Liver (tissue), 9 donors: ENCODE data around the gene RYR2. TPM values are rescaled to one million over a fixed set of nuclear protein-coding genes. Genes with fewer than 3 reads are reported as not detected.

Source experiments
- DNase-seq: peaks from one replicate; pipeline ENCODE4 v3.0.0-alpha.2; 2017; ENCODE audit warnings: low spot score
- H3K27ac ChIP-seq, 2 donors: one replicate each; pipeline ENCODE4 v1.7.0; 2013; ENCODE audit warnings: inconsistent platforms in 2 of 2, low read length in 2 of 2, control low read depth in 1 of 2, low read depth in 1 of 2, mild to moderate bottlenecking in 1 of 2
- H3K27me3 ChIP-seq, 4 donors: one replicate each; pipeline versions ENCODE4 v1.6.1 to v1.7.0; 2013; ENCODE audit warnings: low read length in 3 of 4, inconsistent platforms in 1 of 4, mild to moderate bottlenecking in 1 of 4, moderate library complexity in 1 of 4; ENCODE audit not compliant: control insufficient read depth in 4 of 4, insufficient read depth in 4 of 4
- H3K36me3 ChIP-seq, 4 donors: one replicate each; pipeline versions ENCODE4 v1.6.1 to v1.7.0; 2013; ENCODE audit warnings: low read length in 3 of 4, mild to moderate bottlenecking in 3 of 4, low read depth in 1 of 4, moderate library complexity in 1 of 4; ENCODE audit not compliant: control insufficient read depth in 4 of 4, insufficient read depth in 3 of 4
- H3K4me1 ChIP-seq, 4 donors: one replicate each; pipeline versions ENCODE4 v1.6.1 to v1.7.0; 2013; ENCODE audit warnings: low read length in 3 of 4, mild to moderate bottlenecking in 3 of 4, moderate library complexity in 1 of 4; ENCODE audit not compliant: control insufficient read depth in 4 of 4, insufficient read depth in 4 of 4
- H3K4me3 ChIP-seq, 3 donors: one replicate each; pipeline versions ENCODE4 v1.6.1 to v1.7.0; 2013; ENCODE audit warnings: low read length in 3 of 3, control low read depth in 1 of 3, low read depth in 1 of 3, mild to moderate bottlenecking in 1 of 3
- H3K9ac ChIP-seq, 2 donors: one replicate each; pipeline ENCODE4 v1.7.0; 2013; ENCODE audit warnings: low read length in 2 of 2, mild to moderate bottlenecking in 2 of 2, moderate library complexity in 2 of 2, control low read depth in 1 of 2, low read depth in 1 of 2
- H3K9me3 ChIP-seq, 4 donors: one replicate each; pipeline versions ENCODE4 v1.6.1 to v1.7.0; 2013; ENCODE audit warnings: low read length in 3 of 4; ENCODE audit not compliant: control insufficient read depth in 4 of 4
- ATF3 ChIP-seq: IDR thresholded peaks from 2 replicates; pipeline ENCODE4 v1.6.1; 2016; ENCODE audit warnings: antibody characterized with exemption
- EGR1 ChIP-seq, 2 donors: IDR thresholded peaks; 2 replicates each; pipeline ENCODE4 v1.6.1; 2016 to 2018; ENCODE audit warnings: antibody characterized with exemption in 2 of 2, low read depth in 2 of 2
- FOXA1 ChIP-seq: IDR thresholded peaks from 2 replicates; pipeline ENCODE4 v1.6.1; 2016; ENCODE audit warnings: antibody characterized with exemption
- FOXA2 ChIP-seq: IDR thresholded peaks from 2 replicates; pipeline ENCODE4 v1.6.1; 2016; ENCODE audit warnings: antibody characterized with exemption
- GABPA ChIP-seq, 2 donors: IDR thresholded peaks in 1 of 2; conservative IDR thresholded peaks in 1 of 2; 2 replicates each; pipeline ENCODE4 v1.6.1; 2016; ENCODE audit warnings: antibody characterized with exemption in 2 of 2, mild to moderate bottlenecking in 1 of 2, moderate library complexity in 1 of 2
- HNF4A ChIP-seq, 2 donors: conservative IDR thresholded peaks; 2 replicates each; pipeline ENCODE4 v1.6.1; 2016; ENCODE audit warnings: antibody characterized with exemption in 2 of 2, mild to moderate bottlenecking in 2 of 2
- HNF4G ChIP-seq: IDR thresholded peaks from 2 replicates; pipeline ENCODE4 v1.6.1; 2016; ENCODE audit warnings: antibody characterized with exemption
- JUND ChIP-seq, 2 donors: IDR thresholded peaks; 2 replicates each; pipeline ENCODE4 v1.6.1; 2016; ENCODE audit warnings: antibody characterized with exemption in 2 of 2
- MAX ChIP-seq: IDR thresholded peaks from 2 replicates; pipeline ENCODE4 v1.6.1; 2016; ENCODE audit warnings: antibody characterized with exemption
- NR2F2 ChIP-seq: IDR thresholded peaks from 2 replicates; pipeline ENCODE4 v1.6.1; 2016; ENCODE audit warnings: antibody characterized with exemption
- RAD21 ChIP-seq, 2 donors: IDR thresholded peaks; 2 replicates each; pipeline ENCODE4 v1.6.1; 2016; ENCODE audit warnings: antibody characterized with exemption in 2 of 2, mild to moderate bottlenecking in 2 of 2
- RXRA ChIP-seq, 2 donors: IDR thresholded peaks; 2 replicates each; pipeline ENCODE4 v1.6.1; 2017 to 2018; ENCODE audit warnings: antibody characterized with exemption in 2 of 2, mild to moderate bottlenecking in 1 of 2
- SP1 ChIP-seq: IDR thresholded peaks from 2 replicates; pipeline ENCODE4 v1.6.1; 2018; ENCODE audit warnings: antibody characterized with exemption, mild to moderate bottlenecking
- TAF1 ChIP-seq: conservative IDR thresholded peaks from 2 replicates; pipeline ENCODE4 v1.6.1; 2016; ENCODE audit warnings: antibody characterized with exemption, mild to moderate bottlenecking
- YY1 ChIP-seq: IDR thresholded peaks from 2 replicates; pipeline ENCODE4 v1.6.1; 2016; ENCODE audit warnings: antibody characterized with exemption, mild to moderate bottlenecking
- ZBTB33 ChIP-seq: IDR thresholded peaks from 2 replicates; pipeline ENCODE4 v1.6.1; 2016; ENCODE audit warnings: antibody characterized with exemption
- WGBS: extraction: QIAGEN DNeasy Blood & Tissue Kit; methylation state at CpG from one replicate; pipeline ENCODE4 v1.1.7; 2013; 5-methylcytosine and 5-hydroxymethylcytosine counted together
- polyA plus RNA-seq, 2 donors: library from polyadenylated mRNA; stranded (reverse) in 1 of 2; unstranded in 1 of 2; fragments of 200-250 nt in 1 of 2; fragments of >200 nt in 1 of 2; fragmentation: Nextera tagmentation in 1 of 2; extraction: Ambion mirVana in 1 of 2; gene quantifications; one replicate each; pipeline versions ENCODE4 v1.2.1 to v1.2.3, GENCODE V29; 2013 to 2015
- total RNA-seq, 2 donors: library from RNA; depleted of rRNA; stranded (reverse); fragments of >200 nt; gene quantifications; one replicate each; pipeline ENCODE4 v1.2.3, GENCODE V29; 2014
- TF ChIP-seq, protein P1 (sequence below): IDR thresholded peaks from 2 replicates; pipeline ENCODE4 v1.6.1; 2016; ENCODE audit warnings: antibody characterized with exemption, mild to moderate bottlenecking
- TF ChIP-seq, protein P2 (sequence below): fragments of 150-350 bp; IDR thresholded peaks from 2 replicates; pipeline ENCODE4 v1.5.1; 2017; ENCODE audit warnings: improper control_type of control experiment, low read depth, low read length; ENCODE audit not compliant: missing input control
- donor health status: healthy.
- donor health status: healthy.
- donor health status: healthy.
- donor health status: healthy.
- donor health status: healthy.

RYR2 gene
- total and polyA plus RNA-seq, 4 donors: 0.06 to 0.75 (median 0.31) TPM

DNA sequence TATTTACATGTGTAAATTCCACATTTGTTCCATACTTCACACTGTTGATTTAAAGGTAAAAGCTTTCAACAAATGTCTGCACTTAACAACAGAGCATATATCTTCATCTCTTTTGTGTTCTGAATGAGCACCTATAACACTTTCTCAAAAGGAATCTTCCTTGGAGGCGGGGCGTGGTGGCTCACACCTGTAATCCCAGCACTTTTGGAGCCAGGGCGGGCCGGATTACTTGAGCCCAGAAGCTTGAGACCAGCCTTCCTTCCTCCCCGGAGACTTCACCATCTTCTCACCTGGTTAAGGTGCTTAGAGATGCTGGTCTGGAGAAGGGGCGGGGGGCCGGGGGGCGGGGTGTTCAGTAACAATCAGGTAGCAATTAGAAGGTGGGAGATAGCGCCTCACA is 16.5 kb downstream of the RYR2 start:
- H3K36me3 ChIP-seq: no peaks in the 10 kb centered on the region
- H3K27me3 ChIP-seq: peaks cover 0 to 3% (median 0%) of the 10 kb centered on the region in 4 donors
- no peak overlapping the region for H3K4me3 ChIP-seq
- H3K4me1 ChIP-seq: no peaks in the 10 kb centered on the region
- no peak overlapping the region for H3K9ac ChIP-seq
- no peak for DNase-seq
- H3K9me3 ChIP-seq: peaks cover 0 to 4% (median 0%) of the 10 kb centered on the region in 4 donors
- TF ChIP-seq GABPA (IDR thresholded peaks at IDR 0.05 in 1 of 2, conservative IDR thresholded peaks at IDR 0.05 in 1 of 2): no peak
- TF ChIP-seq TAF1: no peak
- no peak for TF ChIP-seq JUND (IDR thresholded peaks at IDR 0.05)
- TF ChIP-seq, protein P1, sequence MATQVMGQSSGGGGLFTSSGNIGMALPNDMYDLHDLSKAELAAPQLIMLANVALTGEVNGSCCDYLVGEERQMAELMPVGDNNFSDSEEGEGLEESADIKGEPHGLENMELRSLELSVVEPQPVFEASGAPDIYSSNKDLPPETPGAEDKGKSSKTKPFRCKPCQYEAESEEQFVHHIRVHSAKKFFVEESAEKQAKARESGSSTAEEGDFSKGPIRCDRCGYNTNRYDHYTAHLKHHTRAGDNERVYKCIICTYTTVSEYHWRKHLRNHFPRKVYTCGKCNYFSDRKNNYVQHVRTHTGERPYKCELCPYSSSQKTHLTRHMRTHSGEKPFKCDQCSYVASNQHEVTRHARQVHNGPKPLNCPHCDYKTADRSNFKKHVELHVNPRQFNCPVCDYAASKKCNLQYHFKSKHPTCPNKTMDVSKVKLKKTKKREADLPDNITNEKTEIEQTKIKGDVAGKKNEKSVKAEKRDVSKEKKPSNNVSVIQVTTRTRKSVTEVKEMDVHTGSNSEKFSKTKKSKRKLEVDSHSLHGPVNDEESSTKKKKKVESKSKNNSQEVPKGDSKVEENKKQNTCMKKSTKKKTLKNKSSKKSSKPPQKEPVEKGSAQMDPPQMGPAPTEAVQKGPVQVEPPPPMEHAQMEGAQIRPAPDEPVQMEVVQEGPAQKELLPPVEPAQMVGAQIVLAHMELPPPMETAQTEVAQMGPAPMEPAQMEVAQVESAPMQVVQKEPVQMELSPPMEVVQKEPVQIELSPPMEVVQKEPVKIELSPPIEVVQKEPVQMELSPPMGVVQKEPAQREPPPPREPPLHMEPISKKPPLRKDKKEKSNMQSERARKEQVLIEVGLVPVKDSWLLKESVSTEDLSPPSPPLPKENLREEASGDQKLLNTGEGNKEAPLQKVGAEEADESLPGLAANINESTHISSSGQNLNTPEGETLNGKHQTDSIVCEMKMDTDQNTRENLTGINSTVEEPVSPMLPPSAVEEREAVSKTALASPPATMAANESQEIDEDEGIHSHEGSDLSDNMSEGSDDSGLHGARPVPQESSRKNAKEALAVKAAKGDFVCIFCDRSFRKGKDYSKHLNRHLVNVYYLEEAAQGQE: no peak
- TF ChIP-seq ATF3: no peak
- no peak for TF ChIP-seq YY1
- TF ChIP-seq FOXA1: no peak
- no peak for TF ChIP-seq SP1
- no peak overlapping the region for H3K27ac ChIP-seq
- 60% methylated on average over 9 of the region's 9 CpGs for WGBS

GRCh38 chr1:237059244-237059643 is 17.3 kb downstream of the RYR2 start:
- Histone ChIP-seq H3K9ac (no peak overlapping the region), H3K36me3 (no peaks in the 10 kb centered on the region), H3K27me3 (no peaks in the 10 kb centered on the region), H3K27ac (no peak overlapping the region), H3K4me3 (no peak overlapping the region), H3K4me1 (no peaks in the 10 kb centered on the region), H3K9me3 (no peaks in the 10 kb centered on the region)
- 52% methylated on average over 3 of the region's 3 CpGs for WGBS
- TF ChIP-seq HNF4G (no peak), RAD21 (IDR thresholded peaks at IDR 0.05) (no peak), ATF3 (no peak), HNF4A (conservative IDR thresholded peaks at IDR 0.05) (no peak), FOXA2 (no peak), NR2F2 (no peak), YY1 (no peak), GABPA (IDR thresholded peaks at IDR 0.05 in 1 of 2, conservative IDR thresholded peaks at IDR 0.05 in 1 of 2) (no peak), RXRA (IDR thresholded peaks at IDR 0.05) (no peak), MAX (no peak), ZBTB33 (no peak), TAF1 (no peak), JUND (IDR thresholded peaks at IDR 0.05) (no peak), SP1 (no peak), EGR1 (IDR thresholded peaks at IDR 0.05; ENCODE audit: low read depth in 2 of 2) (no peak), FOXA1 (no peak)
- TF ChIP-seq, protein P1: no peak
- TF ChIP-seq, protein P2, sequence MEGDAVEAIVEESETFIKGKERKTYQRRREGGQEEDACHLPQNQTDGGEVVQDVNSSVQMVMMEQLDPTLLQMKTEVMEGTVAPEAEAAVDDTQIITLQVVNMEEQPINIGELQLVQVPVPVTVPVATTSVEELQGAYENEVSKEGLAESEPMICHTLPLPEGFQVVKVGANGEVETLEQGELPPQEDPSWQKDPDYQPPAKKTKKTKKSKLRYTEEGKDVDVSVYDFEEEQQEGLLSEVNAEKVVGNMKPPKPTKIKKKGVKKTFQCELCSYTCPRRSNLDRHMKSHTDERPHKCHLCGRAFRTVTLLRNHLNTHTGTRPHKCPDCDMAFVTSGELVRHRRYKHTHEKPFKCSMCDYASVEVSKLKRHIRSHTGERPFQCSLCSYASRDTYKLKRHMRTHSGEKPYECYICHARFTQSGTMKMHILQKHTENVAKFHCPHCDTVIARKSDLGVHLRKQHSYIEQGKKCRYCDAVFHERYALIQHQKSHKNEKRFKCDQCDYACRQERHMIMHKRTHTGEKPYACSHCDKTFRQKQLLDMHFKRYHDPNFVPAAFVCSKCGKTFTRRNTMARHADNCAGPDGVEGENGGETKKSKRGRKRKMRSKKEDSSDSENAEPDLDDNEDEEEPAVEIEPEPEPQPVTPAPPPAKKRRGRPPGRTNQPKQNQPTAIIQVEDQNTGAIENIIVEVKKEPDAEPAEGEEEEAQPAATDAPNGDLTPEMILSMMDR: no peak
- DNase-seq: no peak
